Neural progenitor cell (in vitro differentiated cells): Measurements from ENCODE around the gene HEXB.
A peak's percentile ranks its signal among the peaks of the same experiment; 100 is the strongest.

Experiments
- CTCF ChIP-seq: fragments of 200-600 bp; sonication (generic); IDR thresholded peaks from 2 replicates; pipeline ENCODE4 v1.5.1; 2017; ENCODE audit warnings: antibody characterized with exemption, mild to moderate bottlenecking
- EZH2 ChIP-seq: fragments of 200-600 bp; sonication (generic); IDR thresholded peaks from 2 replicates; pipeline ENCODE4 v1.6.1; 2017; ENCODE audit warnings: antibody characterized with exemption, mild to moderate bottlenecking, moderate library complexity
- EZH2phosphoT487 ChIP-seq: fragments of 200-600 bp; sonication (generic); IDR thresholded peaks from 2 replicates; pipeline ENCODE4 v1.6.1; 2017; ENCODE audit warnings: antibody characterized with exemption

GRCh38 chr5:74684900-74685851 is at the start of gene HEXB:
- TF ChIP-seq CTCF, result peak; percentile 17
- TF ChIP-seq EZH2, result no peak
- no peak for TF ChIP-seq EZH2phosphoT487
